CD14-positive monocyte (primary cell): ENCODE results near the gene FHIT. TPM values are rescaled to one million over a fixed set of nuclear protein-coding genes. Genes with fewer than 3 reads are reported as not detected.

Experiments used
- DNase-seq, 3 donors: peaks; one replicate each; pipeline ENCODE4 v3.0.0-alpha.2; 2011 to 2022
- H2AFZ ChIP-seq: 2 replicates; pipeline ENCODE4 v1.6.0; 2012; ENCODE audit warnings: mild to moderate bottlenecking, low read depth, low read length, inconsistent platforms; ENCODE audit not compliant: insufficient read depth, poor library complexity, severe bottlenecking
- H3K27ac ChIP-seq, 2 donors: 1 replicate in 1 of 2; 2 replicates in 1 of 2; pipeline ENCODE4 v1.5.1; 2012 to 2013; ENCODE audit warnings: low read length in 2 of 2, control low read depth in 1 of 2, inconsistent platforms in 1 of 2, low read depth in 1 of 2, mild to moderate bottlenecking in 1 of 2
- H3K27me3 ChIP-seq, 2 donors: one replicate each; pipeline versions ENCODE4 v1.6.0 to v1.6.1; 2011 to 2013; ENCODE audit warnings: low read length in 2 of 2; ENCODE audit not compliant: control insufficient read depth in 2 of 2, insufficient read depth in 2 of 2
- H3K36me3 ChIP-seq, 2 donors: replicated peaks in 1 of 2; 1 replicate in 1 of 2; 2 replicates in 1 of 2; pipeline versions ENCODE4 v1.5.1 to v1.6.1; 2012 to 2013; ENCODE audit warnings: low read length in 2 of 2, control low read depth in 1 of 2, inconsistent platforms in 1 of 2, mild to moderate bottlenecking in 1 of 2; ENCODE audit not compliant: insufficient read depth in 2 of 2, control insufficient read depth in 1 of 2
- H3K4me1 ChIP-seq, 2 donors: 1 replicate in 1 of 2; 2 replicates in 1 of 2; pipeline versions ENCODE4 v1.5.1 to v1.6.1; 2012 to 2013; ENCODE audit warnings: low read length in 2 of 2, control low read depth in 1 of 2, inconsistent platforms in 1 of 2, mild to moderate bottlenecking in 1 of 2, moderate library complexity in 1 of 2; ENCODE audit not compliant: insufficient read depth in 2 of 2, control insufficient read depth in 1 of 2
- H3K4me2 ChIP-seq: replicated peaks from 2 replicates; pipeline ENCODE3; 2012; ENCODE audit warnings: low read length, moderate library complexity, mild to moderate bottlenecking; ENCODE audit not compliant: poor library complexity, severe bottlenecking; ENCODE audit errors: extremely low read depth
- H3K4me3 ChIP-seq, 3 experiments: fragments of 200-600 bp in 1 of 3; sonication (generic) in 1 of 3; replicated peaks in 1 of 3; 1 replicate in 2 of 3; 2 replicates in 1 of 3; pipeline ENCODE4 v1.5.1; 2011 to 2013; ENCODE audit warnings: low read length in 3 of 3, mild to moderate bottlenecking in 3 of 3, control low read depth in 2 of 3, low read depth in 2 of 3, inconsistent platforms in 1 of 3, moderate library complexity in 1 of 3
- H3K79me2 ChIP-seq: 2 replicates; pipeline ENCODE4 v1.6.0; 2012; ENCODE audit warnings: mild to moderate bottlenecking, control low read depth, inconsistent platforms, low read length, moderate library complexity; ENCODE audit not compliant: insufficient read depth
- H3K9ac ChIP-seq: 2 replicates; pipeline ENCODE4 v1.6.0; 2017; ENCODE audit warnings: low read length, mild to moderate bottlenecking; ENCODE audit not compliant: insufficient read depth, poor library complexity, severe bottlenecking
- H3K9me3 ChIP-seq, 2 donors: replicated peaks in 1 of 2; 1 replicate in 1 of 2; 2 replicates in 1 of 2; pipeline versions ENCODE4 v1.5.1 to v1.6.1; 2012 to 2013; ENCODE audit warnings: low read length in 2 of 2, control low read depth in 1 of 2; ENCODE audit not compliant: control insufficient read depth in 1 of 2, insufficient read depth in 1 of 2
- H4K20me1 ChIP-seq: 2 replicates; pipeline ENCODE4 v1.6.0; 2012; ENCODE audit warnings: mild to moderate bottlenecking, low read length, control low read depth, moderate library complexity; ENCODE audit not compliant: insufficient read depth
- H3K27ac Mint-ChIP-seq, 7 donors: one replicate each; pipeline ENCODE4 v1.8.0; 2020; ENCODE audit warnings: mild to moderate bottlenecking in 7 of 7, mixed read lengths in 7 of 7, moderate library complexity in 6 of 7, inconsistent platforms in 2 of 7
- H3K27me3 Mint-ChIP-seq, 3 donors: one replicate each; pipeline ENCODE4 v1.8.0; 2021 to 2022; ENCODE audit warnings: low read depth in 3 of 3, mild to moderate bottlenecking in 3 of 3, mixed read lengths in 3 of 3, moderate library complexity in 3 of 3, inconsistent platforms in 1 of 3
- H3K36me3 Mint-ChIP-seq, 2 donors: one replicate each; pipeline ENCODE4 v1.8.0; 2020; ENCODE audit warnings: mixed read lengths in 2 of 2, inconsistent platforms in 1 of 2, mild to moderate bottlenecking in 1 of 2
- H3K4me1 Mint-ChIP-seq: one replicate; pipeline ENCODE4 v1.8.0; 2020; ENCODE audit warnings: mild to moderate bottlenecking, mixed read lengths
- H3K4me3 Mint-ChIP-seq, 2 donors: one replicate each; pipeline ENCODE4 v1.8.0; 2020; ENCODE audit warnings: mild to moderate bottlenecking in 2 of 2, mixed read lengths in 2 of 2, moderate library complexity in 1 of 2
- H3K9me3 Mint-ChIP-seq, 7 donors: one replicate each; pipeline ENCODE4 v1.8.0; 2020 to 2022; ENCODE audit warnings: mixed read lengths in 7 of 7, mild to moderate bottlenecking in 6 of 7, moderate library complexity in 6 of 7, inconsistent platforms in 2 of 7
- WGBS: methylation state at CpG from one replicate; pipeline ENCODE4 v1.1.5; 2013; ENCODE audit warnings: missing lambda C conversion rate; ENCODE audit not compliant: insufficient coverage; 5-methylcytosine and 5-hydroxymethylcytosine counted together
- intact Hi-C, 2 donors: fragments of 100-400 bp; cut with micrococcal nuclease; formaldehyde crosslinking; loops; one replicate each; pipeline versions ENCODE4 v1.15.0 to v1.15.1; 2023
- polyA plus RNA-seq, 3 donors: library from polyadenylated mRNA; depleted of rRNA in 1 of 3; unstranded in 2 of 3; stranded (reverse) in 1 of 3; fragments of 300-500 nt in 2 of 3; fragments of >200 nt in 1 of 3; fragmentation: Illumina TruSeq in 2 of 3; gene quantifications; 1 replicate in 2 of 3; 2 replicates in 1 of 3; pipeline ENCODE4 v1.2.3, GENCODE V29; 2012 to 2021
- TF ChIP-seq, protein P1 (sequence below): fragments of 200-600 bp; IDR thresholded peaks from one replicate; pipeline ENCODE4 v1.8.0; 2022; ENCODE audit warnings: antibody characterized with exemption, mild to moderate bottlenecking

The FHIT gene
- polyA plus RNA-seq, 3 donors: 1.7 to 3.4 (median 3.2) TPM

- H3K4me2 ChIP-seq: no peak overlapping the region
- peaks cover 0 to 3% (median 0%) of the 10 kb centered on the region in 7 donors for H3K9me3 Mint-ChIP-seq
- no peaks in the 10 kb centered on the region for H3K27me3 ChIP-seq
- H2AFZ ChIP-seq: no peak overlapping the region
- H3K27me3 Mint-ChIP-seq: peaks cover 0 to 2% (median 0%) of the 10 kb centered on the region in 3 donors
- H3K4me3 Mint-ChIP-seq: no peak overlapping the region
- H3K9ac ChIP-seq: no peak overlapping the region
- H3K4me1 ChIP-seq: no peaks in the 10 kb centered on the region
- intact Hi-C loops: no loop called here
- no peak for DNase-seq
- H3K9me3 ChIP-seq: no peaks in the 10 kb centered on the region
- H3K27ac Mint-ChIP-seq: no peak overlapping the region
- H4K20me1 ChIP-seq: no peaks in the 10 kb centered on the region
- no peaks in the 10 kb centered on the region for H3K4me1 Mint-ChIP-seq
- TF ChIP-seq, protein P1, sequence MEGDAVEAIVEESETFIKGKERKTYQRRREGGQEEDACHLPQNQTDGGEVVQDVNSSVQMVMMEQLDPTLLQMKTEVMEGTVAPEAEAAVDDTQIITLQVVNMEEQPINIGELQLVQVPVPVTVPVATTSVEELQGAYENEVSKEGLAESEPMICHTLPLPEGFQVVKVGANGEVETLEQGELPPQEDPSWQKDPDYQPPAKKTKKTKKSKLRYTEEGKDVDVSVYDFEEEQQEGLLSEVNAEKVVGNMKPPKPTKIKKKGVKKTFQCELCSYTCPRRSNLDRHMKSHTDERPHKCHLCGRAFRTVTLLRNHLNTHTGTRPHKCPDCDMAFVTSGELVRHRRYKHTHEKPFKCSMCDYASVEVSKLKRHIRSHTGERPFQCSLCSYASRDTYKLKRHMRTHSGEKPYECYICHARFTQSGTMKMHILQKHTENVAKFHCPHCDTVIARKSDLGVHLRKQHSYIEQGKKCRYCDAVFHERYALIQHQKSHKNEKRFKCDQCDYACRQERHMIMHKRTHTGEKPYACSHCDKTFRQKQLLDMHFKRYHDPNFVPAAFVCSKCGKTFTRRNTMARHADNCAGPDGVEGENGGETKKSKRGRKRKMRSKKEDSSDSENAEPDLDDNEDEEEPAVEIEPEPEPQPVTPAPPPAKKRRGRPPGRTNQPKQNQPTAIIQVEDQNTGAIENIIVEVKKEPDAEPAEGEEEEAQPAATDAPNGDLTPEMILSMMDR: no peak
- H3K36me3 ChIP-seq: no peaks in the 10 kb centered on the region
- no peak overlapping the region for H3K4me3 ChIP-seq
- no peaks in the 10 kb centered on the region for H3K79me2 ChIP-seq
- H3K27ac ChIP-seq: no peak overlapping the region
- no peaks in the 10 kb centered on the region for H3K36me3 Mint-ChIP-seq
Measured at GRCh38 chr3:61239871-61240270, 11.4 kb downstream of the FHIT start.

GRCh38 chr3:61237858-61238257, 13.4 kb downstream of the FHIT start:
- DNase-seq: no peak
- Mint-ChIP-seq H3K4me1 (no peaks in the 10 kb centered on the region), H3K27ac (no peak overlapping the region), H3K27me3 (no peaks in the 10 kb centered on the region), H3K36me3 (no peaks in the 10 kb centered on the region), H3K9me3 (peaks cover 0 to 3% (median 0%) of the 10 kb centered on the region in 7 donors), H3K4me3 (no peak overlapping the region)
- Histone ChIP-seq H3K27ac (no peak overlapping the region), H3K36me3 (no peaks in the 10 kb centered on the region), H4K20me1 (no peaks in the 10 kb centered on the region), H3K4me3 (no peak overlapping the region), H3K4me2 (no peak overlapping the region), H3K9me3 (no peaks in the 10 kb centered on the region), H3K9ac (no peak overlapping the region), H3K27me3 (no peaks in the 10 kb centered on the region), H3K4me1 (no peaks in the 10 kb centered on the region), H3K79me2 (no peaks in the 10 kb centered on the region), H2AFZ (no peak overlapping the region)
- intact Hi-C loops: no loop called here
- TF ChIP-seq, protein P1: no peak
- no CpG with 5 or more reads among the region's 1 CpG for WGBS
